SK-N-SH treated with all-trans-retinoic acid at 6 μM for 48 hours (cell line): ENCODE results near the gene YLPM1.

Source experiments
- ATAC-seq: fragments of 200-7000 bp; cut with Tn5 transposase; 3 replicates; pipeline ENCODE4 v1.9.1; 2020; ENCODE audit warnings: mild to moderate bottlenecking, moderate library complexity
- ARNTL ChIP-seq: fragments of 450-650 bp; formaldehyde crosslinking; IDR thresholded peaks from 2 replicates; pipeline ENCODE4 v1.5.0; 2020; ENCODE audit warnings: low read depth, mild to moderate bottlenecking, moderate library complexity, borderline replicate concordance
- BACH2 ChIP-seq: fragments of 250-450 bp; sonication (Bioruptor Pico); IDR thresholded peaks from 2 replicates; pipeline ENCODE4 v1.9.0; 2021; ENCODE audit warnings: mild to moderate bottlenecking, borderline replicate concordance
- CREB5 ChIP-seq: fragments of 250-450 bp; sonication (Bioruptor Pico); IDR thresholded peaks from 2 replicates; pipeline ENCODE4 v1.5.1; 2020; ENCODE audit warnings: low read depth, mild to moderate bottlenecking, moderate library complexity
- CSDC2 ChIP-seq: fragments of 250-450 bp; sonication (Bioruptor Pico); IDR thresholded peaks from 2 replicates; pipeline ENCODE4 v1.5.0; 2020; ENCODE audit warnings: mild to moderate bottlenecking, moderate library complexity
- ESRRG ChIP-seq: fragments of 250-450 bp; sonication (Bioruptor Pico); IDR thresholded peaks from 2 replicates; pipeline ENCODE4 v1.6.1; 2021; ENCODE audit warnings: mild to moderate bottlenecking
- GLIS3 ChIP-seq: fragments of 250-450 bp; sonication (Bioruptor Pico); IDR thresholded peaks from 2 replicates; pipeline ENCODE4 v1.5.0; 2020; ENCODE audit warnings: mild to moderate bottlenecking, moderate library complexity
- ISL1 ChIP-seq: fragments of 250-450 bp; sonication (Bioruptor Pico); IDR thresholded peaks from 2 replicates; pipeline ENCODE4 v2.1.2; 2022; ENCODE audit warnings: mild to moderate bottlenecking, moderate library complexity
- OSR1 ChIP-seq: fragments of 250-450 bp; sonication (Bioruptor Pico); IDR thresholded peaks from 2 replicates; pipeline ENCODE4 v1.8.0; 2022; ENCODE audit warnings: moderate library complexity, mild to moderate bottlenecking, inconsistent platforms
- PATZ1 ChIP-seq: fragments of 250-450 bp; sonication (Bioruptor Pico); IDR thresholded peaks from 2 replicates; pipeline ENCODE4 v1.8.0; 2020; ENCODE audit warnings: mild to moderate bottlenecking, moderate library complexity, borderline replicate concordance
- POU6F1 ChIP-seq: fragments of 250-450 bp; sonication (Bioruptor Pico); IDR thresholded peaks from 2 replicates; pipeline ENCODE4 v1.8.0; 2021; ENCODE audit warnings: low read depth, mild to moderate bottlenecking, moderate library complexity, borderline replicate concordance
- PPARA ChIP-seq: fragments of 250-450 bp; sonication (Bioruptor Pico); IDR thresholded peaks from 2 replicates; pipeline ENCODE4 v1.5.0; 2020; ENCODE audit warnings: mild to moderate bottlenecking, borderline replicate concordance
- RARB ChIP-seq: fragments of 250-450 bp; sonication (Bioruptor Pico); IDR thresholded peaks from 2 replicates; pipeline ENCODE4 v1.8.0; 2021; ENCODE audit warnings: mild to moderate bottlenecking, moderate library complexity
- SNAI2 ChIP-seq: fragments of 250-450 bp; sonication (Bioruptor Pico); IDR thresholded peaks from 2 replicates; pipeline ENCODE4 v1.5.0; 2020; ENCODE audit warnings: mild to moderate bottlenecking, moderate library complexity
- TCF4 ChIP-seq: fragments of 250-450 bp; sonication (Bioruptor Pico); IDR thresholded peaks from 2 replicates; pipeline ENCODE4 v1.8.0; 2021; ENCODE audit warnings: mild to moderate bottlenecking, moderate library complexity, borderline replicate concordance
- TOX ChIP-seq: fragments of 250-450 bp; sonication (Bioruptor Pico); IDR thresholded peaks from 2 replicates; pipeline ENCODE4 v1.8.0; 2021; ENCODE audit warnings: mild to moderate bottlenecking, moderate library complexity, borderline replicate concordance
- TSHZ2 ChIP-seq: fragments of 250-450 bp; sonication (Bioruptor Pico); IDR thresholded peaks from 2 replicates; pipeline ENCODE4 v1.5.0; 2020; ENCODE audit warnings: mild to moderate bottlenecking, moderate library complexity
- ZC3H10 ChIP-seq: fragments of 250-450 bp; sonication (Bioruptor Pico); IDR thresholded peaks from 2 replicates; pipeline ENCODE4 v1.5.1; 2021; ENCODE audit warnings: mild to moderate bottlenecking, moderate library complexity
- ZFP3 ChIP-seq: fragments of 250-450 bp; sonication (Bioruptor Pico); IDR thresholded peaks from 2 replicates; pipeline ENCODE4 v1.5.0; 2020; ENCODE audit warnings: mild to moderate bottlenecking, moderate library complexity
- ZFP30 ChIP-seq: fragments of 450-650 bp; formaldehyde crosslinking; IDR thresholded peaks from 2 replicates; pipeline ENCODE4 v1.5.0; 2022; ENCODE audit warnings: mild to moderate bottlenecking, moderate library complexity
- ZNF565 ChIP-seq: fragments of 450-650 bp; formaldehyde crosslinking; conservative IDR thresholded peaks from 2 replicates; pipeline ENCODE4 v1.5.0; 2020; ENCODE audit warnings: low read depth, mild to moderate bottlenecking, moderate library complexity
- ZNF70 ChIP-seq: fragments of 450-650 bp; formaldehyde crosslinking; IDR thresholded peaks from 2 replicates; pipeline ENCODE4 v1.5.0; 2020; ENCODE audit warnings: mild to moderate bottlenecking, moderate library complexity
- ZNF8 ChIP-seq: fragments of 450-650 bp; formaldehyde crosslinking; IDR thresholded peaks from 2 replicates; pipeline ENCODE4 v1.5.0; 2020; ENCODE audit warnings: mild to moderate bottlenecking, moderate library complexity

YLPM1 gene

GRCh38 chr14:74855945-74856344 is 92.8 kb downstream of the YLPM1 start:
- TF ChIP-seq TOX (CRISPR knock-in tag) (no peak), PPARA (CRISPR knock-in tag) (no peak), CSDC2 (CRISPR knock-in tag) (no peak), TCF4 (CRISPR knock-in tag) (no peak), ZNF565 (CRISPR knock-in tag) (no peak), TSHZ2 (no peak), OSR1 (CRISPR knock-in tag) (no peak), ESRRG (CRISPR knock-in tag) (no peak)
- TF ChIP-seq, all 23 proteins: peak for 0
- no peak for ATAC-seq

GRCh38 chr14:74856366-74856765 is 93.2 kb downstream of the YLPM1 start:
- TF ChIP-seq SNAI2 (CRISPR knock-in tag) (no peak), OSR1 (CRISPR knock-in tag) (no peak), ZNF8 (no peak), ZC3H10 (no peak), TCF4 (CRISPR knock-in tag) (no peak), ZNF565 (CRISPR knock-in tag) (no peak), ZNF70 (CRISPR knock-in tag) (no peak), ISL1 (CRISPR knock-in tag) (no peak), ARNTL (CRISPR knock-in tag) (no peak), RARB (no peak), BACH2 (CRISPR knock-in tag) (no peak), TSHZ2 (no peak), ZFP30 (no peak)
- ATAC-seq = no peak

- TF ChIP-seq TOX (CRISPR knock-in tag) (no peak), CREB5 (CRISPR knock-in tag) (no peak), ZFP3 (no peak), PATZ1 (CRISPR knock-in tag) (no peak), GLIS3 (CRISPR knock-in tag) (no peak), ZNF565 (CRISPR knock-in tag) (no peak), ESRRG (CRISPR knock-in tag) (no peak), TSHZ2 (no peak), ISL1 (CRISPR knock-in tag) (no peak), TCF4 (CRISPR knock-in tag) (no peak), ZFP30 (no peak), OSR1 (CRISPR knock-in tag) (no peak), POU6F1 (no peak), RARB (no peak)
- ATAC-seq = no peak
Observed at GRCh38 chr14:74858022-74858421, 94.9 kb downstream of the YLPM1 start.
